HG03457 (cell line): ENCODE results near the gene HES1.
"Not testable (repeated sequence)": the region's sequence is repeated elsewhere in the genome, so short reads cannot be mapped to it uniquely, and the experiment has no call there.

Experiments used
- ATAC-seq: cut with Tn5 transposase; IDR thresholded peaks from one replicate; pipeline ENCODE4 v1.9.1; 2021; ENCODE audit warnings: moderate number of reproducible peaks; ENCODE audit not compliant: unreplicated experiment

The HES1 gene

DNA sequence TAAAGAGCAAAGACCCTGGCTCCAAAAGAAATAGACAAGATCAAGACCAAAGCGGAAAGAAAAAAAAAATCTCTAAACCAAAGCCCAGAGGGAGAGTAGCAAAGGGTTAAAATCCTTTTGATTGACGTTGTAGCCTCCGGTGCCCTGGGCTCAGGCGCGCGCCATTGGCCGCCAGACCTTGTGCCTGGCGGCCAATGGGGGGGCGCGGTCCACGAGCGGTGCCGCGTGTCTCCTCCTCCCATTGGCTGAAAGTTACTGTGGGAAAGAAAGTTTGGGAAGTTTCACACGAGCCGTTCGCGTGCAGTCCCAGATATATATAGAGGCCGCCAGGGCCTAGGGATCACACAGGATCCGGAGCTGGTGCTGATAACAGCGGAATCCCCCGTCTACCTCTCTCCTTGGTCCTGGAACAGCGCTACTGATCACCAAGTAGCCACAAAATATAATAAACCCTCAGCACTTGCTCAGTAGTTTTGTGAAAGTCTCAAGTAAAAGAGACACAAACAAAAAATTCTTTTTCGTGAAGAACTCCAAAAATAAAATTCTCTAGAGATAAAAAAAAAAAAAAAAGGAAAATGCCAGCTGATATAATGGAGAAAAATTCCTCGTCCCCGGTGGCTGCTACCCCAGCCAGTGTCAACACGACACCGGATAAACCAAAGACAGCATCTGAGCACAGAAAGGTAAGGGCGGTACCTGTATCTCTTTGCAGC is at the start of gene HES1:
Gene HES1 (plus strand): TSS at position 343 of the 713 bp plus-strand sequence. CDS start 233 bp downstream, at position 576.
- peak; percentile 27 for ATAC-seq

DNA sequence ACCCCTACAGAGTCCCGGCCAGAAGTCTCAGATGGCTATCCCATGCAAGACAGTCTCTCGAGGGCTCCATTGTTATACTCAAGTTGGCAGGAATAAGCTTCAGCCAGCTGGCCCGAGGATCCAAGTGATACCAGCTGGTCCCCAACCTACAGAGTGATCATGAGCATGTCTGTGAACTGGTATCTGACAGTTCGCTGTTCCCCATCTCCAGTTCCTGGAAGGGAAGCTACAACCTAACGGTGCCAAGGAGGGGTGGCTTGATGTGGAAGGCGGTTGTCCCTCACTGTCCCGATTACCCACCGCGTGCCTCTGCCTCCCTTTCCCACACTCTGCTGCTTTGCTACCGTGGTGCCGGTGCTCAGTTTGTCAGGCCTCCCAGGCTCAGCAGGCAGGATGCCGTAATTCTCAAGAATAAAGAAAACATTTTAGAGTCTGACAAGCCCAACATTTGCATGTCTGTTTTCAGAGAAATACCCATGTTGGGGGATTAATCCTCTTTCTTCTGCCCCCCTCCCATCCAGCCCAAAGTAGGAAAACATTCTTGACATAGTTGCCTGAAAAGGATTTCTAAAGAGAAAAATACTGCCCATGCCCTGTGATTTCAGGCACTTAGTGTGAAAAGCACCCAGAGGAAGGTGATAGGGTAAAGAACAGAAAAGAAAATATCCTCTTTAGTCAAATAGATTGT is 49.4 kb upstream of the HES1 start:
- no peak for ATAC-seq

DNA sequence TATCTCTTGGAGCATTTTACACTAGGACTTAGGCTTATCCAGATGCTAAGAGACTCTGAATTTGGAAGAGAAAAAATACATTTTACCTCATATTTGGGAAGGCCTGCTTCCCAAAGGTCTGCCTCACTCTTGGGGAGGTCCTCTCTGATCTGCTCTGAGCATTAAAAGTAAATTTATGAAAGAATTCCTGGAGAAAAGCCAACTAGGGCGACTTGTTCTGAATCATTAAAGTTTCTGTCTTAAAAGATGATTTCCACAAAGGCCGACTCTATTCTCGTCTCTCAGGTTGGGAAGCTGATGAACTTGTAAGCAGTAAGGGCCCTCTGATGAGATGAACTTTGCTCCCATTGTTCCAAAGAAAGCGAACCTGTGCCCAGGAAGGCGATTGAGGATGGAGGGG is 48.7 kb upstream of the HES1 start:
- no peak for ATAC-seq

GRCh38 chr3:194087995-194088855 is 47.7 kb upstream of the HES1 start:
- ATAC-seq = no peak

- peak; percentile 61 for ATAC-seq
Observed at GRCh38 chr3:194089357-194090177, 46.4 kb upstream of the HES1 start.

DNA sequence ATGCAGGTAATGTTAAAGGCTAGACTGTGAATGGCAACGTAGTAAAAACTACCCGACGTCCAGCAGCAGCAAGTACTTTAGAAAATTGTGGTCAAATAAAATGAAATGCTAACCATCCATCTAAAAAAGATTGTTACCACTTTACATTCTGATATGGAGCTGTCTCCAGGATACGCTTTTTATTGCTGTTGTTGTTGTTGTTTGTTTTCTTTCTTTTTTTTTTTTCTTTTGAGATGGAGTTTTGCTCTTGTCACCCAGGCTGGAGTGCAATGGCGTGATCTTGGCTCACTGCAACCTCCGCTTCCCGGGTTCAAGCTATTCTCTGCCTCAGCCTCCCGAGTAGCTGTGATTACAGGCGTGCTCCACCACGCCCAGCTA is 45.8 kb upstream of the HES1 start:
- not testable (repeated sequence) for ATAC-seq

GRCh38 chr3:194090716-194091115 is 45.2 kb upstream of the HES1 start:
- ATAC-seq = no peak

- no peak for ATAC-seq
Observed at GRCh38 chr3:194091141-194091540, 44.8 kb upstream of the HES1 start.

- not testable (repeated sequence) for ATAC-seq
Observed at GRCh38 chr3:194091897-194092296, 44.1 kb upstream of the HES1 start.

- ATAC-seq = no peak
Observed at GRCh38 chr3:194092881-194093301, 43.1 kb upstream of the HES1 start.

DNA sequence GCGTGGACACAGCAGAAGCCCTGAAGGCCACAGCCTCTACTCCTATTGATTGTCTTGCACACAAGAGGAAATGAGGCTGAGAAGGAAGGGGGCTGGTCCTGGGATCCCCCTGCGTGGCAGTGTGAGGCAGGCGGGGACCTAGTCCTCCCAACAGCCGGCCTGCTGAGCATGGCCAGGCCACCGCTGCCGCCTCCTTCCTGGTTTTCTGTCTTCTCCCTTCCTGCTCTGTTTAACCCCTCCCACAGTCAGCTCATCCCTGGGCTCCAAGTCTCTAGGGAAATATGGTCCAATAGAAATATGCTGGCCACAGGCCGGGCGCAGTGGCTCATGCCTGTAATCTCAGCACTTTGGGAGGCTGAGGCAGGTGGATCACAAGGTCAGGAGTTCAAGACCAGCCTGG is 42.1 kb upstream of the HES1 start:
- ATAC-seq = no peak

DNA sequence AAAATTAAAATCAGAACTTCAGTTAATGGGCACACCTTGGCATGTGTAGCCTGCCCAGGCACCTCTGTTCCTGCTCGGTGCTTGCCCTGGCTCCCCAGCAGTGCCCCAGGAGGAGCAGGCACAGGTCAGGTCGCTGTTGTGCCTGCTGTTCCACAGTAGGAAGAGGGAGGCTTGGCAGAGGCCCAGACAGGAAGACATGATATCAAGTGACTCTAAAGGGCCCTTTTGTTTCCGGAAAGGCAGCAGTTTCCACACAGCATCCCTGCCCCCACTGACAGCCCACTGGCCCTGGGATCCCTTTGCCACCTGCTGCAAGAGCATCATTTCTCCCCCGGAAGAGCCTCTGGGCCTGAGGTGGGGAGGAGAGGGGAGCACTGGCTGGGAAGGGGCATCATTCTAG is 40.5 kb upstream of the HES1 start:
- ATAC-seq = no peak

GRCh38 chr3:194095902-194096301 is 40.0 kb upstream of the HES1 start:
- no peak for ATAC-seq

DNA sequence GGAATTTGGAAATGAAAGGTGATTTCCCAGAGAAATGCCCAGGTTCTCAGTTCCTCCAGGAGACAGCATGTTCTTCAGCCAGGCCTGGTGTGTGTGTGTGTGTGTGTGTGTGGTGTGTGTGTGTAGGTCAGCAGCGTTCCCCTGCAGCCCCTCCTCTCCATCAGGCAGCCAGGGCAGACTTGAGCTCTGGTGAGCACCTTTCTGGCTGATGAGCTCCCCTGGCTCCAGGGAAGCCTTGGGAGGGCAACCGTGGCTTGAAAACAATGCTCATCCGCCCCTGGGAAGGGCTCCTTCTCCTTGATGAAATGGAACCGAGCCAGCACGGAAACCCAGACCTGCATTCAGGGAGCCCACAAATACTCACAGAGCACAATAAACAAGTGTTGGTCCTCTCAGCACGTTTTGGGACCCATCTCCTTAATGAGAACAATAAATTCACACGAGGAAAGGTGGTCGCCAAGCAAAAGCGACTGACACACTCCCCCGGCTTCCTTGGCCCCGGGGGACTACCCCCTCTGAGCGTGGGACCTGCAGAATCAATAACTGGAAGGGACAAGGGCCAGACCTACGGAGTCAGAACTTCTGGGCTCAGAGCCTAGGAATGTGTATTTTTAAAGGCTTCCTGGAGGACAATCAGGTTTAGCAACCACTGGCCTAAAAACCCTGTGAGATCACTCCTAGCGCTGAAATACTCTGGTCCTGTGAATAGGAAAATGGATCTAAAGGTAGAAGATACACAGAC is 38.6 kb upstream of the HES1 start:
- no peak for ATAC-seq

DNA sequence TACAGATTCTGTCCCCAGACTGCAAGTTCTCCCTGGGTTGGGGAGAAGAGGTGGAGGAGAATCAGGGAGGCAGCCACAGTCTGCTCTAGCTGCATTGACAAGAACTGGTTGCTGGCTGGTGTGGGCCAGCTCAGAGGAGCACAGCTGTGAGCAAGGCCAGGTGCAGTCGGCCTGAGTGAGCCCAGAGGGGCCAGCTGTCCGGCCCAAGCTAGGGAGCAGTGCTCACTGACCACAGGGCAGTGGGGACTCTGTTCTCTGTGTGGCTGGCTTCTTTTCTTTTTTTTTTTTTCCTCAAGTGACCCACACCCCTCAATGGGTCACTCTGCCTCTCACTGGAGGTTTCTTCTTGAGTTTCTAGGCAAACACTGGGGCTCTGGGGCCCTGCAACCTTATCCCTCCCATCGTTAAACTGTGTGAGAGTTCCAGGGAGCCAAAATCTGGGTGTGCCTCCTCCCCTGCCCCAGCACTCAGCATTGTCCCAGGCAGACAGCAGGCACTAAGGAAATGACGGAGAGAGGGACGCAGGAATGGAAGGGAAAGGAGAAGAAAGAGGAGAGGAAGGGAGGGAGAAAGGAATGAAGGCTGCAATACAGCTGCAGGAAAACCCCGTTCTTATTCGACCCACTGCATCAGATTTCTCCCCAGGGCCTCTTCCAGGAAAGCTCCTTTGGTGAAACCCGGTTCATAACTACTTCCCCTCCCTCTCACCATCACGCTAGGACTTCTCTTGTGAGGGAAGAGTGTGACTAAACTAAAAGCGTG is 37.7 kb upstream of the HES1 start:
- no peak for ATAC-seq

GRCh38 chr3:194098843-194099183 is 37.1 kb upstream of the HES1 start:
- ATAC-seq = no peak

- no peak for ATAC-seq
Observed at GRCh38 chr3:194099215-194099614, 36.7 kb upstream of the HES1 start.

- peak; percentile 73 for ATAC-seq
Observed at GRCh38 chr3:194100856-194101390, 35.0 kb upstream of the HES1 start.
